ENCODE measurements around the gene NNT.

NNT gene

DNA sequence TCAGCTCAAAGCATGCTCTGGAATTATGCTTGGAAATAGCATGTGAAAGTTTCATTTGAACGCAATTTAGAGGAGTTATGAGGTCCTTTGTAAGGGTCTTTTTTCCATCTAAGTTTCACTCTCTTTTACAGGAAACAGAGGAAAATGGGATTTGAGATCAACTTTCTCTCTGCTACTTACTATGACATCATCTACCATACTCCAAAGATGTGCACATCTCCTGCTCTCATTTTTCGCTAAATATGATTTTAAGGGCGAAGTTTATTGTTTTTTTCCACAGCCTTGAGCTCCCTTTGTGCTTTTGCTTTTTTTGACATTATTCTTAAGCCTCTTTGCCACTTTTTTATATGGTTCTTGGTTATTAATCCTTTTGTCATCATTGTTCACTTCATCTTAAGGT is 125.6 kb downstream of the NNT start:
- ATAC-seq, result no peak

DNA sequence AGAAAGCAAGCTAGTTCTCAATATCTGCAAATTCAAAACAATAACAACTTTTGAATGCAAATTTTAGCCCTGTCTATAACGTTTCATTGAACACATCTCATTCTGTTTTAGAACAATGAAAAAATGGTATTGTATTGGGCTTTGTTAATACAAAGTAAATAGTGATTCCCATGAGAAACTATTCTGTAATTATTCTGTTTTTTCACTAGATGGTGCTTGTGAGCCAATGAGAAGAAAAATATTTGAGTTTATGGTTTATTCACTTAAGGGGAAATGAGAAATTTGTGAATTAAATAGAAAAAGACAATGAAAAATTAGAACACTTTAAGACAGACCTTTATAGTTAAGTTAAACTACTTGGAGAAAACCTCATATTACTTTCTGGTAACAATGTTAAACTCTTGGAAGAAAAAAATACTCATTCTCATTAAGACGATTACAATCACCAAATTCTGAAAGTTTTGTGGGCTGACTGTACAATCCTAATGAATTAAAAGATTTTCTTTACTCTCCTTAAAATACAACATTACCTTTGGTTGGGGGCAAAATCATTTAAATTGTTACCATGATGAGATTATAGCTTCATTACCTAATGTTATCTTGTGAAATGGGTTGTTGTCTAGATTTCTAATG is 127.0 kb downstream of the NNT start:
- ATAC-seq, result peak; percentile 59; the same call in 2 of the 3 replicates
- no peak for TF ChIP-seq GLIS3 (CRISPR knock-in tag; IDR thresholded peaks at IDR 0.05)

More for the DNA sequence above, 125.6 kb downstream of the NNT start:
- no peak for TF ChIP-seq BACH2 (CRISPR knock-in tag; IDR thresholded peaks at IDR 0.05; ENCODE audit: borderline replicate concordance)
- TF ChIP-seq ZFP3 (CRISPR knock-in tag; IDR thresholded peaks at IDR 0.05), result no peak
- TF ChIP-seq ZNF8 (CRISPR knock-in tag; IDR thresholded peaks at IDR 0.05), result no peak
- no peak for TF ChIP-seq ZNF565 (CRISPR knock-in tag; conservative IDR thresholded peaks at IDR 0.05; ENCODE audit: low read depth)
- no peak for TF ChIP-seq RARB (CRISPR knock-in tag; IDR thresholded peaks at IDR 0.05)
- TF ChIP-seq, protein P1, sequence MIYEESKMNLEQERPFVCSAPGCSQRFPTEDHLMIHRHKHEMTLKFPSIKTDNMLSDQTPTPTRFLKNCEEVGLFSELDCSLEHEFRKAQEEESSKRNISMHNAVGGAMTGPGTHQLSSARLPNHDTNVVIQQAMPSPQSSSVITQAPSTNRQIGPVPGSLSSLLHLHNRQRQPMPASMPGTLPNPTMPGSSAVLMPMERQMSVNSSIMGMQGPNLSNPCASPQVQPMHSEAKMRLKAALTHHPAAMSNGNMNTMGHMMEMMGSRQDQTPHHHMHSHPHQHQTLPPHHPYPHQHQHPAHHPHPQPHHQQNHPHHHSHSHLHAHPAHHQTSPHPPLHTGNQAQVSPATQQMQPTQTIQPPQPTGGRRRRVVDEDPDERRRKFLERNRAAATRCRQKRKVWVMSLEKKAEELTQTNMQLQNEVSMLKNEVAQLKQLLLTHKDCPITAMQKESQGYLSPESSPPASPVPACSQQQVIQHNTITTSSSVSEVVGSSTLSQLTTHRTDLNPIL (CRISPR knock-in tag; IDR thresholded peaks at IDR 0.05; ENCODE audit: low read depth), result no peak
- no peak for TF ChIP-seq ARNTL (CRISPR knock-in tag; IDR thresholded peaks at IDR 0.05; ENCODE audit: borderline replicate concordance, low read depth)
- TF ChIP-seq, protein P2, sequence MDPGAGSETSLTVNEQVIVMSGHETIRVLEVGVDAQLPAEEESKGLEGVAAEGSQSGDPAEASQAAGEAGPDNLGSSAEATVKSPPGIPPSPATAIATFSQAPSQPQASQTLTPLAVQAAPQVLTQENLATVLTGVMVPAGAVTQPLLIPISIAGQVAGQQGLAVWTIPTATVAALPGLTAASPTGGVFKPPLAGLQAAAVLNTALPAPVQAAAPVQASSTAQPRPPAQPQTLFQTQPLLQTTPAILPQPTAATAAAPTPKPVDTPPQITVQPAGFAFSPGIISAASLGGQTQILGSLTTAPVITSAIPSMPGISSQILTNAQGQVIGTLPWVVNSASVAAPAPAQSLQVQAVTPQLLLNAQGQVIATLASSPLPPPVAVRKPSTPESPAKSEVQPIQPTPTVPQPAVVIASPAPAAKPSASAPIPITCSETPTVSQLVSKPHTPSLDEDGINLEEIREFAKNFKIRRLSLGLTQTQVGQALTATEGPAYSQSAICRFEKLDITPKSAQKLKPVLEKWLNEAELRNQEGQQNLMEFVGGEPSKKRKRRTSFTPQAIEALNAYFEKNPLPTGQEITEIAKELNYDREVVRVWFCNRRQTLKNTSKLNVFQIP (CRISPR knock-in tag; IDR thresholded peaks at IDR 0.05; ENCODE audit: borderline replicate concordance, low read depth), result no peak
- TF ChIP-seq, protein P3, sequence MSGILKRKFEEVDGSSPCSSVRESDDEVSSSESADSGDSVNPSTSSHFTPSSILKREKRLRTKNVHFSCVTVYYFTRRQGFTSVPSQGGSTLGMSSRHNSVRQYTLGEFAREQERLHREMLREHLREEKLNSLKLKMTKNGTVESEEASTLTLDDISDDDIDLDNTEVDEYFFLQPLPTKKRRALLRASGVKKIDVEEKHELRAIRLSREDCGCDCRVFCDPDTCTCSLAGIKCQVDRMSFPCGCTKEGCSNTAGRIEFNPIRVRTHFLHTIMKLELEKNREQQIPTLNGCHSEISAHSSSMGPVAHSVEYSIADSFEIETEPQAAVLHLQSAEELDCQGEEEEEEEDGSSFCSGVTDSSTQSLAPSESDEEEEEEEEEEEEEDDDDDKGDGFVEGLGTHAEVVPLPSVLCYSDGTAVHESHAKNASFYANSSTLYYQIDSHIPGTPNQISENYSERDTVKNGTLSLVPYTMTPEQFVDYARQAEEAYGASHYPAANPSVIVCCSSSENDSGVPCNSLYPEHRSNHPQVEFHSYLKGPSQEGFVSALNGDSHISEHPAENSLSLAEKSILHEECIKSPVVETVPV (CRISPR knock-in tag; IDR thresholded peaks at IDR 0.05), result no peak
- TF ChIP-seq GLIS3 (CRISPR knock-in tag; IDR thresholded peaks at IDR 0.05), result no peak
- no peak for TF ChIP-seq OSR1 (CRISPR knock-in tag; IDR thresholded peaks at IDR 0.05)
- TF ChIP-seq, protein P4, sequence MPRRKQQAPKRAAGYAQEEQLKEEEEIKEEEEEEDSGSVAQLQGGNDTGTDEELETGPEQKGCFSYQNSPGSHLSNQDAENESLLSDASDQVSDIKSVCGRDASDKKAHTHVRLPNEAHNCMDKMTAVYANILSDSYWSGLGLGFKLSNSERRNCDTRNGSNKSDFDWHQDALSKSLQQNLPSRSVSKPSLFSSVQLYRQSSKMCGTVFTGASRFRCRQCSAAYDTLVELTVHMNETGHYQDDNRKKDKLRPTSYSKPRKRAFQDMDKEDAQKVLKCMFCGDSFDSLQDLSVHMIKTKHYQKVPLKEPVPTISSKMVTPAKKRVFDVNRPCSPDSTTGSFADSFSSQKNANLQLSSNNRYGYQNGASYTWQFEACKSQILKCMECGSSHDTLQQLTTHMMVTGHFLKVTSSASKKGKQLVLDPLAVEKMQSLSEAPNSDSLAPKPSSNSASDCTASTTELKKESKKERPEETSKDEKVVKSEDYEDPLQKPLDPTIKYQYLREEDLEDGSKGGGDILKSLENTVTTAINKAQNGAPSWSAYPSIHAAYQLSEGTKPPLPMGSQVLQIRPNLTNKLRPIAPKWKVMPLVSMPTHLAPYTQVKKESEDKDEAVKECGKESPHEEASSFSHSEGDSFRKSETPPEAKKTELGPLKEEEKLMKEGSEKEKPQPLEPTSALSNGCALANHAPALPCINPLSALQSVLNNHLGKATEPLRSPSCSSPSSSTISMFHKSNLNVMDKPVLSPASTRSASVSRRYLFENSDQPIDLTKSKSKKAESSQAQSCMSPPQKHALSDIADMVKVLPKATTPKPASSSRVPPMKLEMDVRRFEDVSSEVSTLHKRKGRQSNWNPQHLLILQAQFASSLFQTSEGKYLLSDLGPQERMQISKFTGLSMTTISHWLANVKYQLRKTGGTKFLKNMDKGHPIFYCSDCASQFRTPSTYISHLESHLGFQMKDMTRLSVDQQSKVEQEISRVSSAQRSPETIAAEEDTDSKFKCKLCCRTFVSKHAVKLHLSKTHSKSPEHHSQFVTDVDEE (CRISPR knock-in tag; IDR thresholded peaks at IDR 0.05), result no peak
- TF ChIP-seq ZC3H10 (CRISPR knock-in tag; IDR thresholded peaks at IDR 0.05), result no peak

DNA sequence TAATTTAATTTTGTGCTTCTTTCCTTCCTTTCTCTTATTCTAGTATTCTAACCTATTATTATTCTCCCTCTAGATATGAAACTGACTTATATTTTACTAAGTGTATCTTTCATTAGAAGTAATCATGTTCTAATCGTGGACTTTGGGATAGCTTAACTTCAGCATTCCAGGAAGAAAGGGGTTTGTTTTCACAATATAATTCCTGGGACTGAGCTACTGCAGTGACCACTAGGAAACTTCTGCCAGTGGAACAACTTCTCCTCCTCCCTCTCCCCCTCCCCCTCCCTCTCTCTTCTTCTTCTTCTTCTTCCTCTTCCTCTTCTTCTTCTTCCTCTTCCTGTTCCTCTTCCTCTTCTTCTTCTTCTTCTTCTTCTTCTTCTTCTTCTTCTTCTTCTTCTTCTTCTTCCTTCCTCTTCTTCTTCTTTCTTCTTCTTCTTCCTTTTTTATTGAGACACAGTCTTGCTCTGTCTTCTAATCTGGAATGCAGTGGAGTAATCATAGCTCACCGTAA is 127.9 kb downstream of the NNT start:
- no peak for ATAC-seq
- TF ChIP-seq ZC3H10 (CRISPR knock-in tag; IDR thresholded peaks at IDR 0.05), result no peak
- no peak for TF ChIP-seq ISL1 (CRISPR knock-in tag; IDR thresholded peaks at IDR 0.05)
- no peak for TF ChIP-seq TOX (CRISPR knock-in tag; IDR thresholded peaks at IDR 0.05; ENCODE audit: borderline replicate concordance)
- TF ChIP-seq, protein P4 (CRISPR knock-in tag; IDR thresholded peaks at IDR 0.05), result no peak
- TF ChIP-seq, protein P5, sequence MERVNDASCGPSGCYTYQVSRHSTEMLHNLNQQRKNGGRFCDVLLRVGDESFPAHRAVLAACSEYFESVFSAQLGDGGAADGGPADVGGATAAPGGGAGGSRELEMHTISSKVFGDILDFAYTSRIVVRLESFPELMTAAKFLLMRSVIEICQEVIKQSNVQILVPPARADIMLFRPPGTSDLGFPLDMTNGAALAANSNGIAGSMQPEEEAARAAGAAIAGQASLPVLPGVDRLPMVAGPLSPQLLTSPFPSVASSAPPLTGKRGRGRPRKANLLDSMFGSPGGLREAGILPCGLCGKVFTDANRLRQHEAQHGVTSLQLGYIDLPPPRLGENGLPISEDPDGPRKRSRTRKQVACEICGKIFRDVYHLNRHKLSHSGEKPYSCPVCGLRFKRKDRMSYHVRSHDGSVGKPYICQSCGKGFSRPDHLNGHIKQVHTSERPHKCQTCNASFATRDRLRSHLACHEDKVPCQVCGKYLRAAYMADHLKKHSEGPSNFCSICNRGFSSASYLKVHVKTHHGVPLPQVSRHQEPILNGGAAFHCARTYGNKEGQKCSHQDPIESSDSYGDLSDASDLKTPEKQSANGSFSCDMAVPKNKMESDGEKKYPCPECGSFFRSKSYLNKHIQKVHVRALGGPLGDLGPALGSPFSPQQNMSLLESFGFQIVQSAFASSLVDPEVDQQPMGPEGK (CRISPR knock-in tag; IDR thresholded peaks at IDR 0.05; ENCODE audit: borderline replicate concordance), result no peak
